ENCODE data around the gene C17orf107. TPM values are rescaled to one million over a fixed set of nuclear protein-coding genes. Genes with fewer than 3 reads are reported as not detected.
"Not testable (repeated sequence)": the region's sequence is repeated elsewhere in the genome, so short reads cannot be mapped to it uniquely, and the experiment has no call there.

Gene C17orf107
- total RNA-seq, 1 donor from 2014 or later: 3.7 TPM

DNA sequence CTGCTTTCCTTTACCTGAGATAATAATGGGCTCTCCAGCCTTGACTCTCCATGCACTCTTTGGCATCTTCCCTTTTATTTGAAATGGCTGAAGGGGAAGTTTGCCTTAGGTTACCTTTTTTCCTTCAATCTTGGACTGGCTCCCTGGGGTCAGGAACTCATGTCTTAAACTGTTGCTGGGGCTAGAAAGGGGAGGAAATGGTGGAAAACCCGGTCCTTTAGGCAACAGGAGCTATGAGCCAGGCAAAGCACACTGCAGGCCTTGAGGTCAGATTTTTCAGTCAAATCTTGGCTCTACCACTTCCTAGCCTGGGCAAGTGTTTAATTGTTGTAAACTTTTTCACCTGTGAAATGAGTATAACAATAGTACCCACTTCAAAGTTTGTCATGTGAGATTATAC is 36.0 kb upstream of the C17orf107 start:
- peaks cover 7% of the 10 kb centered on the region for H3K4me1 Mint-ChIP-seq (ENCODE audit: low read depth)
- no peaks in the 10 kb centered on the region for H3K27me3 Mint-ChIP-seq
- H3K27ac Mint-ChIP-seq: no peak overlapping the region
- no peaks in the 10 kb centered on the region for H3K9me3 Mint-ChIP-seq (ENCODE audit: low read depth)
- H3K4me3 Mint-ChIP-seq (ENCODE audit: low read depth): no peak overlapping the region
- peaks cover 7% of the 10 kb centered on the region for H3K36me3 Mint-ChIP-seq (ENCODE audit: insufficient read depth)
- DNase-seq (ENCODE audit: low spot score, unreplicated experiment): no peak
- TF ChIP-seq, protein P1, sequence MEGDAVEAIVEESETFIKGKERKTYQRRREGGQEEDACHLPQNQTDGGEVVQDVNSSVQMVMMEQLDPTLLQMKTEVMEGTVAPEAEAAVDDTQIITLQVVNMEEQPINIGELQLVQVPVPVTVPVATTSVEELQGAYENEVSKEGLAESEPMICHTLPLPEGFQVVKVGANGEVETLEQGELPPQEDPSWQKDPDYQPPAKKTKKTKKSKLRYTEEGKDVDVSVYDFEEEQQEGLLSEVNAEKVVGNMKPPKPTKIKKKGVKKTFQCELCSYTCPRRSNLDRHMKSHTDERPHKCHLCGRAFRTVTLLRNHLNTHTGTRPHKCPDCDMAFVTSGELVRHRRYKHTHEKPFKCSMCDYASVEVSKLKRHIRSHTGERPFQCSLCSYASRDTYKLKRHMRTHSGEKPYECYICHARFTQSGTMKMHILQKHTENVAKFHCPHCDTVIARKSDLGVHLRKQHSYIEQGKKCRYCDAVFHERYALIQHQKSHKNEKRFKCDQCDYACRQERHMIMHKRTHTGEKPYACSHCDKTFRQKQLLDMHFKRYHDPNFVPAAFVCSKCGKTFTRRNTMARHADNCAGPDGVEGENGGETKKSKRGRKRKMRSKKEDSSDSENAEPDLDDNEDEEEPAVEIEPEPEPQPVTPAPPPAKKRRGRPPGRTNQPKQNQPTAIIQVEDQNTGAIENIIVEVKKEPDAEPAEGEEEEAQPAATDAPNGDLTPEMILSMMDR (IDR thresholded peaks at IDR 0.05; ENCODE audit: unreplicated experiment): no peak

DNA sequence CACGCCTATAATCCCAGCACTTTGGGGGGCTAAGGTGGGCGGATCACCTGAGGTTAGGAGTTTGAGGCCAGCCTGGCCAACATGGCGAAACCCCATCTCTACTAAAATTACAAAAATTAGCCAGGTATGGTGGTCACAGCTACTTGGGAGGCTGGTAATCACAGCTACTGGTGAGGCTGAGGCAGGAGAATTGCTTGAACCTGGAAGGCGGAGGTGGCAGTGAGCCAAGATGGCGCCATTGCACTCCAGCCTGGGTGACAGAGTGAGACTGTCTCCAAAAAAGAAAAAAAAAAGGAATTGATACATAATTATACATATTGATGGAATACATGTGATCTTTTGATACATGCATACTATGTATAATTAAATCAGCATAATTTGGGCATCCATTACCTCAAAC is 31.8 kb upstream of the C17orf107 start:
- not testable (repeated sequence) for H3K27me3 Mint-ChIP-seq; H3K27ac Mint-ChIP-seq; H3K9me3 Mint-ChIP-seq (ENCODE audit: low read depth); DNase-seq (ENCODE audit: low spot score, unreplicated experiment); H3K4me1 Mint-ChIP-seq (ENCODE audit: low read depth); H3K36me3 Mint-ChIP-seq (ENCODE audit: insufficient read depth); H3K4me3 Mint-ChIP-seq (ENCODE audit: low read depth)

DNA sequence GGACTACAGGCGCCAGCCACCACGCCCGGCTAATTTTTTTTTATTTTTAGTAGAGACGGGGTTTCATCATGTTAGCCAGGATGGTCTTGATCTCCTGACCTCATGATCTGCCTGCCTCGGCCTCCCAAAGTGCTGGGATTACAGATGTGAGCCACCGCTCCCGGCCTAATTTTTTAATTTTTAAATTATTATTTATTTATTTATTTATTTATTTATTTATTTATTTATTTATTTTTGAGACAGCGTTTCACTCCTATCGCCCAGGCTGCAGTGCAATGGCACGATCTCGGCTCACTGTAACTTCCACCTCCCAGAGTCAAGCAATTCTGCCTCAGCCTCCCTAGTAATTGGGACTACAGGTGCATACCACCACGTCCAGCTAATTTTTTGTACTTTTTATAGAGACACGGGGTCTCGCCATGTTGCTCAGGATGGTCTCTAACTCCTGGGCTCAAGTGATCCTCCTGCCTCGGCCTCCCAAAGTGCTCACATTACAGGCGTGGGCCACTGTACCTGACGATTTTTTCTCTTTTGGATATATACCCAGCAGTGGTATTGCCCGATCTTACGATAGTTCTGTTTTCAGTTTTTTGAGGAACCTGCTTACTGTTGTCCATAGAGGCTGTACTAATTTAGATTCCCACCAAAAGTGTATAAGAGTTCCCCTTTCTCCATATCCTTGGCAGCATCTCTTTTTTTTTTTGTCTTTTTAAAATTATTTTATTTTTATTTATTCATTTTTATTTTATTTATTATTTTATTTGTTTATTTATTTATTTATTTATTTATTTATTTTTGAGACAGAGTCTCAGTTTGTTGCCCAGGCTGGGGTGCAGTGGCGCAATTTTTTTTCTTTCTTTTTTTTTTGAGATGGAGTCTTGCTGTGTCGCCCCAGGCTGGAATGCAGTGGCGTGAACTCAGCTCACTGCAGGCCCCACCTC is 30.0 kb upstream of the C17orf107 start:
- not testable (repeated sequence) for H3K9me3 Mint-ChIP-seq (ENCODE audit: low read depth); H3K27me3 Mint-ChIP-seq; H3K4me3 Mint-ChIP-seq (ENCODE audit: low read depth); H3K27ac Mint-ChIP-seq; DNase-seq (ENCODE audit: low spot score, unreplicated experiment); H3K36me3 Mint-ChIP-seq (ENCODE audit: insufficient read depth); H3K4me1 Mint-ChIP-seq (ENCODE audit: low read depth)

DNA sequence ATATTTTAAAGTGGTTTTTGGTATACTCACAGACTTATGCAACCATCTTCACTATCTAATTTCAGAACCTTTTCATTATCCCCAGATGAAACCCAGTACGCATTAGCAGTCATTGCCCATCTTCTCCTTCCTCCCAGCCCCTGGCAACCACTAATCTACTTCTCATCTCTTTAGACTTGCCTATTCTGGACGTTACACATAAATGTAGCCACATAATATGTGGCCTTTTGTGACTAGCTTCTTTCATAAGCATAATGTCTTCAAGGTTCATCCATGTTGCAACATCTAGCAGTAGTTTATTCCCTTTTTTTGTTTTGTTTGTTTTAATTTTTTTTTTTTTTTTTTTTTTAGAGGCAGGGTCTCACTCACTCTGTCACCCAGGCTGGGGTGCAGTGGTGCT is 28.5 kb upstream of the C17orf107 start:
- Mint-ChIP-seq H3K27me3 (no peaks in the 10 kb centered on the region), H3K36me3 (ENCODE audit: insufficient read depth) (peaks cover 3% of the 10 kb centered on the region), H3K4me1 (ENCODE audit: low read depth) (no peaks in the 10 kb centered on the region), H3K9me3 (ENCODE audit: low read depth) (no peaks in the 10 kb centered on the region), H3K4me3 (ENCODE audit: low read depth) (no peak overlapping the region), H3K27ac (no peak overlapping the region)
- DNase-seq (ENCODE audit: low spot score, unreplicated experiment): no peak
- TF ChIP-seq, protein P1 (IDR thresholded peaks at IDR 0.05; ENCODE audit: unreplicated experiment): no peak

DNA sequence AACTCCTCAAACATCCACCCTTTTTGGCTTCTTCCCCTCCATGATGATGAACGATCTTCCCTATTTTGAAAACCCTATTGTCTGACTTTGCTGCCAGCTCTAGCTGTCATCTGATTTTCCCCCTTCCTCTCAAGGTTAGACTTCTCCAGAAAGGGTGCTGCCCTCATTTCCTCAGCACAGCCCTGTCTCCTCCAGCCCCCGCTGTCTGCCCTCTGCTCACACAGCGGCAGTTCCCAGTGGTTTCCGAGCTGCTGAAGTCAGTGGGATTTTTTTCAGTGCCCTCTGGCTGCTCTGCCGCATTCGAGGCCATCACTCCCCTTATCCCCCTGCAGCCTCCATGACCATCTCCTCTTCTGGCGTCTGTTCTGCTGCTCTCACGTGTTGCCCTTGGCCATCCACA is 26.6 kb upstream of the C17orf107 start:
- no peaks in the 10 kb centered on the region for H3K9me3 Mint-ChIP-seq (ENCODE audit: low read depth)
- no peaks in the 10 kb centered on the region for H3K4me1 Mint-ChIP-seq (ENCODE audit: low read depth)
- TF ChIP-seq, protein P1 (IDR thresholded peaks at IDR 0.05; ENCODE audit: unreplicated experiment): no peak
- H3K4me3 Mint-ChIP-seq (ENCODE audit: low read depth): no peak overlapping the region
- DNase-seq (ENCODE audit: low spot score, unreplicated experiment): no peak
- H3K27ac Mint-ChIP-seq: peak overlapping the region; percentile 14
- H3K36me3 Mint-ChIP-seq (ENCODE audit: insufficient read depth): peaks cover 3% of the 10 kb centered on the region
- no peaks in the 10 kb centered on the region for H3K27me3 Mint-ChIP-seq

DNA sequence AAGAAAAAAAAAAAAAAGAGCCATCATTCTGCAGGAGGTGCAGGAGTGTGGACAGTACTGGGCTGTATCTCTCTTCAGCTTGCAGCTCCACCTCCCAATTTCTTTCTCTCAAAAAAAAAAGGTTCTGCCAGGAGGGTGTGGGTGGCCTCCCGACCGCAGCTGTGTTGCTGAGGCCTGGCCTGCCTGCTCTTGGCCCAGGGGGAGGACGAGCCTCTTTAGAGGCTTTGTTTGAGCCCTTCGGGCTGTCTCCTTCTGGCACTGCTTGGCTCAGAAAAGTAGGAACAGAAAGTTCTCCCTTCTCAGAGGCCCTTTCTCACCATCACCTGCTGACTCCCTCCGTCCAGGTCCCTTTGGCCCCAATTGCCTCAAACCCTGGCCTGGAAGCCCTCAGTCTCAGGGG is 22.2 kb upstream of the C17orf107 start:
- TF ChIP-seq, protein P1 (IDR thresholded peaks at IDR 0.05; ENCODE audit: unreplicated experiment): no peak
- no peak overlapping the region for H3K4me3 Mint-ChIP-seq (ENCODE audit: low read depth)

More for the DNA sequence above, 22.2 kb upstream of the C17orf107 start:
- no peak for DNase-seq (ENCODE audit: low spot score, unreplicated experiment)
- Mint-ChIP-seq H3K36me3 (ENCODE audit: insufficient read depth) (peaks cover 5% of the 10 kb centered on the region), H3K9me3 (ENCODE audit: low read depth) (no peaks in the 10 kb centered on the region), H3K4me1 (ENCODE audit: low read depth) (no peaks in the 10 kb centered on the region), H3K27me3 (no peaks in the 10 kb centered on the region), H3K27ac (no peak overlapping the region)

Data from progenitor cell of endocrine pancreas (in vitro differentiated cells).